D341Med (cell line): ENCODE measurements around the gene SESN3.
"Not testable (repeated sequence)": the region's sequence is repeated elsewhere in the genome, so short reads cannot be mapped to it uniquely, and the experiment has no call there.

Experiments used
- DNase-seq: peaks from one replicate; pipeline ENCODE4 v3.0.0; 2012; ENCODE audit warnings: low spot score

Gene SESN3

GRCh38 chr11:95248666-95249467 is 17.9 kb upstream of the SESN3 start:
- no peak for DNase-seq

- no peak for DNase-seq
These were observed 16.9 kb upstream of the SESN3 start for GRCh38 chr11:95247883-95248282.

- no peak for DNase-seq
These were observed 16.2 kb upstream of the SESN3 start for GRCh38 chr11:95247127-95247684.

- DNase-seq = no peak
These were observed 14.6 kb upstream of the SESN3 start for GRCh38 chr11:95245581-95245980.

- DNase-seq = no peak
These were observed 14.0 kb upstream of the SESN3 start for GRCh38 chr11:95245038-95245437.

- no peak for DNase-seq
These were observed 12.7 kb upstream of the SESN3 start for GRCh38 chr11:95243673-95244072.

GRCh38 chr11:95242845-95243605 is 12.0 kb upstream of the SESN3 start:
- DNase-seq = no peak

- no peak for DNase-seq
These were observed 11.3 kb upstream of the SESN3 start for GRCh38 chr11:95242091-95242844.

GRCh38 chr11:95241681-95242081 is 10.7 kb upstream of the SESN3 start:
- no peak for DNase-seq

- no peak for DNase-seq
These were observed 9.1 kb upstream of the SESN3 start for GRCh38 chr11:95239871-95240649.

- DNase-seq = no peak
These were observed 1.7 kb upstream of the SESN3 start for GRCh38 chr11:95232666-95233065.

GRCh38 chr11:95231881-95232605 is 1.0 kb upstream of the SESN3 start:
- DNase-seq = no peak

- no peak for DNase-seq
These were observed 234 bp downstream of the SESN3 start for GRCh38 chr11:95230810-95231126.

- DNase-seq = peak; percentile 52
These were observed 801 bp downstream of the SESN3 start for GRCh38 chr11:95229993-95230809.

GRCh38 chr11:95229199-95229992 is 1.6 kb downstream of the SESN3 start:
- DNase-seq = no peak

- no peak for DNase-seq
These were observed 2.8 kb downstream of the SESN3 start for GRCh38 chr11:95228081-95228749.

GRCh38 chr11:95227060-95227459 is 3.9 kb downstream of the SESN3 start:
- not testable (repeated sequence) for DNase-seq

GRCh38 chr11:95222817-95223216 is 8.2 kb downstream of the SESN3 start:
- DNase-seq = no peak

- DNase-seq = no peak
These were observed 11.4 kb downstream of the SESN3 start for GRCh38 chr11:95219599-95219998.
